WTC11 (cell line): ENCODE data around the gene TOMM5. TPM values are rescaled to one million over a fixed set of nuclear protein-coding genes. Genes with fewer than 3 reads are reported as not detected.

Experiments used
- ATAC-seq: fragments of 200-7000 bp; cut with Tn5 transposase; 2 replicates; pipeline ENCODE4 v1.10.0; 2021; ENCODE audit warnings: mild to moderate bottlenecking, moderate library complexity
- CTCF ChIA-PET: fragments of 300-600 bp; sonication (Branson Sonifier 250); formaldehyde crosslinking; loops from one replicate; lab custom pipeline; 2021; ENCODE audit warnings: antibody characterized with exemption; lab: Charles Lee
- POLR2A ChIA-PET: fragments of 350-600 bp; sonication (Branson Sonifier 250); formaldehyde crosslinking; loops from one replicate; lab custom pipeline; 2021; ENCODE audit warnings: antibody characterized with exemption; lab: Charles Lee
- DNase-seq: peaks from one replicate; pipeline ENCODE4 v3.0.0; 2021; ENCODE audit warnings: low spot score
- H3K27ac Mint-ChIP-seq: 2 replicates; pipeline ENCODE4 v1.8.0; 2021; ENCODE audit warnings: mixed read lengths
- H3K27me3 Mint-ChIP-seq: 2 replicates; pipeline ENCODE4 v1.8.0; 2021; ENCODE audit warnings: low read depth, mild to moderate bottlenecking, moderate library complexity, mixed read lengths
- H3K36me3 Mint-ChIP-seq: 2 replicates; pipeline ENCODE4 v1.8.0; 2021; ENCODE audit warnings: mixed read lengths
- H3K4me1 Mint-ChIP-seq: 2 replicates; pipeline ENCODE4 v1.8.0; 2022; ENCODE audit warnings: mixed read lengths
- H3K4me3 Mint-ChIP-seq: 2 replicates; pipeline ENCODE4 v1.8.0; 2021; ENCODE audit warnings: mild to moderate bottlenecking, moderate library complexity, mixed read lengths
- H3K9me3 Mint-ChIP-seq: 2 replicates; pipeline ENCODE4 v1.8.0; 2021; ENCODE audit warnings: mixed read lengths
- ATF1 ChIP-seq: sonication (generic); formaldehyde crosslinking; IDR thresholded peaks from 2 replicates; pipeline ENCODE4 v1.8.1; 2023; ENCODE audit warnings: mild to moderate bottlenecking, moderate library complexity, missing genetic modification reagents
- CBFB ChIP-seq: sonication (generic); formaldehyde crosslinking; IDR thresholded peaks from 2 replicates; pipeline ENCODE4 v1.8.1; 2022; ENCODE audit warnings: mild to moderate bottlenecking, low read depth, missing genetic modification reagents
- CDX4 ChIP-seq: fragments of 250-450 bp; sonication (Bioruptor Pico); IDR thresholded peaks from 2 replicates; pipeline ENCODE4 v1.9.0; 2021; ENCODE audit warnings: moderate library complexity, mild to moderate bottlenecking, inconsistent platforms, borderline replicate concordance
- EMX1 ChIP-seq: fragments of 250-450 bp; sonication (Bioruptor Pico); IDR thresholded peaks from 2 replicates; pipeline ENCODE4 v1.8.0; 2021; ENCODE audit warnings: mild to moderate bottlenecking
- ERG ChIP-seq: fragments of 250-450 bp; sonication (Bioruptor Pico); IDR thresholded peaks from 2 replicates; pipeline ENCODE4 v1.8.0; 2021; ENCODE audit warnings: mild to moderate bottlenecking
- GRHL2 ChIP-seq: fragments of 250-450 bp; sonication (Bioruptor Pico); IDR thresholded peaks from 2 replicates; pipeline ENCODE4 v1.8.0; 2022; ENCODE audit warnings: mild to moderate bottlenecking, moderate library complexity; ENCODE audit not compliant: insufficient replicate concordance, severe bottlenecking
- HMGXB4 ChIP-seq: sonication (generic); formaldehyde crosslinking; IDR thresholded peaks from 2 replicates; pipeline ENCODE4 v1.8.1; 2023; ENCODE audit warnings: mild to moderate bottlenecking, moderate library complexity, missing genetic modification reagents
- IRF1 ChIP-seq: sonication (generic); formaldehyde crosslinking; IDR thresholded peaks from 2 replicates; pipeline ENCODE4 v1.8.0; 2023; ENCODE audit warnings: missing genetic modification reagents
- JAZF1 ChIP-seq: fragments of 250-450 bp; sonication (Bioruptor Pico); IDR thresholded peaks from 2 replicates; pipeline ENCODE4 v1.9.0; 2021; ENCODE audit warnings: moderate library complexity, mild to moderate bottlenecking, inconsistent platforms
- JUN ChIP-seq: sonication (generic); formaldehyde crosslinking; IDR thresholded peaks from 2 replicates; pipeline ENCODE4 v1.8.0; 2023; ENCODE audit warnings: mild to moderate bottlenecking, missing genetic modification reagents
- MAX ChIP-seq: sonication (generic); formaldehyde crosslinking; IDR thresholded peaks from 2 replicates; pipeline ENCODE4 v1.8.0; 2022; ENCODE audit warnings: mild to moderate bottlenecking, missing genetic modification reagents
- MXD4 ChIP-seq: fragments of 250-450 bp; sonication (Bioruptor Pico); IDR thresholded peaks from 2 replicates; pipeline ENCODE4 v1.8.0; 2021; ENCODE audit warnings: mild to moderate bottlenecking, moderate library complexity, borderline replicate concordance
- MYBL2 ChIP-seq: sonication (generic); formaldehyde crosslinking; IDR thresholded peaks from 2 replicates; pipeline ENCODE4 v1.8.1; 2023; ENCODE audit warnings: mild to moderate bottlenecking, moderate library complexity, missing genetic modification reagents
- NR3C1 ChIP-seq: sonication (generic); formaldehyde crosslinking; conservative IDR thresholded peaks from 2 replicates; pipeline ENCODE4 v1.8.1; 2023; ENCODE audit warnings: low read depth, mild to moderate bottlenecking, missing genetic modification reagents
- OVOL2 ChIP-seq: fragments of 250-450 bp; sonication (Bioruptor Pico); IDR thresholded peaks from 2 replicates; pipeline ENCODE4 v1.9.0; 2021; ENCODE audit warnings: mild to moderate bottlenecking, borderline replicate concordance
- PRRX2 ChIP-seq: fragments of 250-450 bp; sonication (Bioruptor Pico); IDR thresholded peaks from 2 replicates; pipeline ENCODE4 v1.8.0; 2021; ENCODE audit warnings: mild to moderate bottlenecking
- SMAD4 ChIP-seq: sonication (generic); formaldehyde crosslinking; IDR thresholded peaks from 2 replicates; pipeline ENCODE4 v1.8.0; 2022; ENCODE audit warnings: mild to moderate bottlenecking, missing genetic modification reagents
- TCF7 ChIP-seq: sonication (generic); formaldehyde crosslinking; IDR thresholded peaks from 2 replicates; pipeline ENCODE4 v1.8.0; 2022; ENCODE audit warnings: mild to moderate bottlenecking, low read depth, missing genetic modification reagents, moderate library complexity
- TEAD4 ChIP-seq: sonication (generic); formaldehyde crosslinking; IDR thresholded peaks from 2 replicates; pipeline ENCODE4 v1.8.0; 2022; ENCODE audit warnings: mild to moderate bottlenecking, missing genetic modification reagents
- USF2 ChIP-seq: sonication (generic); formaldehyde crosslinking; IDR thresholded peaks from 2 replicates; pipeline ENCODE4 v1.8.1; 2023; ENCODE audit warnings: mild to moderate bottlenecking, missing genetic modification reagents, moderate library complexity
- ZNF423 ChIP-seq: fragments of 250-450 bp; sonication (Bioruptor Pico); IDR thresholded peaks from 2 replicates; pipeline ENCODE4 v2.1.2; 2022; ENCODE audit warnings: mild to moderate bottlenecking, moderate library complexity
- ZSCAN18 ChIP-seq: fragments of 250-450 bp; sonication (Bioruptor Pico); IDR thresholded peaks from 2 replicates; pipeline ENCODE4 v2.1.2; 2022; ENCODE audit warnings: mild to moderate bottlenecking, moderate library complexity
- total RNA-seq: library from RNA; stranded (reverse); gene quantifications from 3 replicates; pipeline ENCODE4 v1.2.3, GENCODE V29; 2021

Gene TOMM5
- total RNA-seq, 1 experiment from 2014 or later = 112 TPM

- Mint-ChIP-seq H3K27ac (no peak overlapping the region), H3K4me1 (peaks cover 21% of the 10 kb centered on the region), H3K36me3 (no peaks in the 10 kb centered on the region), H3K9me3 (no peaks in the 10 kb centered on the region), H3K27me3 (no peaks in the 10 kb centered on the region; the same call in 1 of the 2 replicates)
- CTCF ChIA-PET = interaction anchor here (0.8 to 4.2 kb wide), 3 partner anchors 17 to 42 kb away, joined by 3 to 16 read pairs (median 3); no protein-coding TSS in a partner anchor
- TF ChIP-seq PRRX2 (CRISPR knock-in tag) (no peak), GRHL2 (CRISPR knock-in tag) (no peak), MXD4 (CRISPR knock-in tag) (no peak), ZSCAN18 (CRISPR knock-in tag) (no peak), TCF7 (CRISPR knock-in tag) (no peak), HMGXB4 (CRISPR knock-in tag) (no peak), ZNF423 (CRISPR knock-in tag) (no peak), MAX (CRISPR knock-in tag) (no peak), IRF1 (no peak), USF2 (CRISPR knock-in tag) (no peak)
- TF ChIP-seq, all 79 proteins: peak for 0
- H3K4me3 Mint-ChIP-seq = no peak overlapping the region
- ATAC-seq (no peak; the same call in 1 of the 2 replicates), DNase-seq (no peak)
- POLR2A ChIA-PET = interaction anchor here (1.2 kb wide), 1 partner anchor 27 kb away, joined by 5 read pairs; no protein-coding TSS in a partner anchor
Observed at GRCh38 chr9:37626708-37627292, 34.4 kb upstream of the TOMM5 start.

- ChIA-PET POLR2A (interaction anchor here (0.9 kb wide), 1 partner anchor 140 kb away, joined by 3 read pairs; the partner anchor contains the start of gene POLR1E), CTCF (interaction anchor here (0.6 to 4.2 kb wide), 2 partner anchors 43 to 634 kb away, joined by 7 to 16 read pairs; no protein-coding TSS in a partner anchor)
- ATAC-seq = no peak
- Mint-ChIP-seq H3K27me3 (no peaks in the 10 kb centered on the region; the same call in 1 of the 2 replicates), H3K4me1 (peaks cover 26% of the 10 kb centered on the region), H3K9me3 (no peaks in the 10 kb centered on the region), H3K36me3 (no peaks in the 10 kb centered on the region), H3K4me3 (no peak overlapping the region), H3K27ac (no peak overlapping the region)
- no peak for TF ChIP-seq CDX4 (CRISPR knock-in tag)
- no peak for TF ChIP-seq TEAD4 (CRISPR knock-in tag)
- TF ChIP-seq NR3C1 (CRISPR knock-in tag) = no peak
- no peak for TF ChIP-seq MYBL2 (CRISPR knock-in tag)
- no peak for TF ChIP-seq ERG (CRISPR knock-in tag)
- TF ChIP-seq JUN (CRISPR knock-in tag) = no peak
- no peak for TF ChIP-seq CBFB
- TF ChIP-seq JAZF1 (CRISPR knock-in tag) = no peak
- no peak for TF ChIP-seq EMX1 (CRISPR knock-in tag)
- TF ChIP-seq OVOL2 (CRISPR knock-in tag) = no peak
- no peak for TF ChIP-seq SMAD4
- no peak for TF ChIP-seq ATF1
- no peak for DNase-seq
Observed at GRCh38 chr9:37625758-37626147, 33.4 kb upstream of the TOMM5 start.
